Measurements from ENCODE around the gene RALBP1. TPM values are rescaled to one million over a fixed set of nuclear protein-coding genes. Genes with fewer than 3 reads are reported as not detected.
A peak's percentile ranks its signal among the peaks of the same experiment; 100 is the strongest.

Gene RALBP1
- total and polyA plus RNA-seq, 2 of the 8 experiments (the other 6 are each of a cell fraction or from before 2014, with no cell fraction given): 40.3 to 67.8 TPM

DNA sequence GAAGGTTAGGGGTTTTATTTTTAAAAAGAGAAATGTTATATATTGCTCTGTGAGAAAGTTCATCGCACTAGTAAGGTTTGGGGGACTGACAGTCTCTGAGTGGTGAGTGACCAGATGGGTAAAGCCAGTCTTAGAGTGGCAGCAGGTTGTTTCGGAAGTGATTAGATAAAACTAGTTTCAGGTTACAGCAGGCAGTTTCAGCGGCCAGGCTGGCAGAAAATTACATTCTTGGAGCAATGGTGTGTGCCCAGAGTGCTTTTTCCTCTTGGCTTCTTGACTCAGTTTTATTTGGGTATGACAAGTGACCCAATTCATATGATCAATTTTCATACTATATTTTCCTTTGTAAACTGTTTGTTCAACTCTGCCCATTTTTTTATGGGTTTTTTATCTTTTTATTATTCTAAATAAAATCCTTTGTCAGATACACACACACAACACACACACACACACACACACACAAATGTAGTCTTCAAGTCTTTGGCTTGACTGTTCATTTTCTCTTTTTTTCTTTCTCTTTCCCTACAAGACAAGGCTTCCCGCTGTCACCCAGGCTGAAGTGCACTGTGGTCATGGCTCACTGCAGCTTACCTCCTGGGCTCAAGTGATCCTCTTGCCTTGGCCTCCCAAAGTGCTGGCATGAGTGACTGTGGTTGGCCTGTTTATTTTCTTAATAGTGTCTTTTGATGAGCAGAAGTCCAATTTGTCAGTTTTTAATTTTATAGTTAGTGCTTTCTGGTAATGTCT is 30.9 kb downstream of the RALBP1 start:
- Histone ChIP-seq H3K4me2 (ENCODE audit: insufficient read depth in 1 of 2, low read depth in 2 of 2, low read length in 2 of 2) (0 out of 4 replicates have a peak overlapping the region, but pooled peaks of 1 of the 2 experiments have one; percentile 8), H2BK5ac (ENCODE audit: low read depth, low read length) (no peak overlapping the region), H3K56ac (replicated peaks; ENCODE audit: insufficient read length, low read depth, low read length) (no peak overlapping the region), H3K23me2 (ENCODE audit: low read depth, low read length) (no peaks in the 10 kb centered on the region), H3K9ac (replicated peaks in 1 of 4; ENCODE audit: extremely low read depth in 1 of 4, low read depth in 3 of 4, low read length in 3 of 4) (no peak overlapping the region), H2BK12ac (ENCODE audit: low read depth, low read length) (no peak overlapping the region), H2AFZ (ENCODE audit: low read length) (no peak overlapping the region), H3K4me3 (ENCODE audit: extremely low read depth in 1 of 4, insufficient read depth in 2 of 4, low read depth in 3 of 4, low read length in 4 of 4) (no peak overlapping the region), H3K23ac (ENCODE audit: insufficient read length) (no peak overlapping the region), H3K14ac (ENCODE audit: insufficient read length) (no peak overlapping the region), H2AK5ac (ENCODE audit: low read depth, low read length) (no peak overlapping the region), H3K4ac (replicated peaks; ENCODE audit: insufficient read length, low read depth, low read length) (no peak overlapping the region), H2BK20ac (ENCODE audit: low read length) (no peak overlapping the region), H3K27ac (ENCODE audit: low read depth, low read length) (no peak overlapping the region), H3K27me3 (replicated peaks in 1 of 4; ENCODE audit: control insufficient read depth in 3 of 4, extremely low read depth in 1 of 4, insufficient read depth in 3 of 4, low read length in 3 of 4) (no peaks in the 10 kb centered on the region), H2BK120ac (replicated peaks; ENCODE audit: low read depth, low read length) (no peak overlapping the region), H3K79me1 (ENCODE audit: low read depth, low read length) (no peaks in the 10 kb centered on the region; the same call in 1 of the 2 replicates), H4K91ac (replicated peaks; ENCODE audit: insufficient read length, low read length) (no peak overlapping the region), H4K8ac (ENCODE audit: extremely low read depth, insufficient read depth, low read length) (no peak overlapping the region), H3K4me1 (replicated peaks in 1 of 4; ENCODE audit: control insufficient read depth in 3 of 4, insufficient read depth in 4 of 4, low read length in 3 of 4) (peaks cover 0 to 2% (median 0%) of the 10 kb centered on the region in 4 experiments; a peak in 1 of 7 replicates), H4K20me1 (replicated peaks in 1 of 2; ENCODE audit: control insufficient read depth in 1 of 2, insufficient read depth in 2 of 2, low read length in 2 of 2) (peaks cover 0 to 5% of the 10 kb centered on the region in 2 experiments), H3K36me3 (ENCODE audit: control insufficient read depth in 2 of 4, insufficient read depth in 4 of 4, low read length in 3 of 4) (0 out of 8 replicates have a peak, but pooled peaks cover 0 to 4% (median 0%) of the 10 kb centered on the region in 4 experiments), H3K9me3 (ENCODE audit: insufficient read depth in 2 of 2, low read depth in 1 of 2, low read length in 1 of 2) (no peaks in the 10 kb centered on the region), H4K5ac (ENCODE audit: insufficient read length, low read depth, low read length) (no peak overlapping the region), H3K18ac (ENCODE audit: extremely low read depth, low read length) (no peak overlapping the region), H3K79me2 (ENCODE audit: control insufficient read depth in 1 of 2, insufficient read depth in 2 of 2, low read length in 2 of 2) (peaks cover 2 to 75% of the 10 kb centered on the region in 2 experiments; a peak in 3 of 4 replicates), H2BK15ac (ENCODE audit: low read length) (no peak overlapping the region)
- DNase-seq (ENCODE audit: low read depth in 1 of 2, low spot score in 2 of 2) (no peak), FAIRE-seq (no peak)
- POLR2A ChIA-PET (ENCODE audit: partially characterized antibody): interaction anchor here (0.6 kb wide), 1 partner anchor 30 kb away, joined by 3 read pairs; no protein-coding TSS in a partner anchor
- WGBS, 2 experiments (ENCODE audit: extremely low coverage in 1 of 2, insufficient coverage in 1 of 2, insufficient read length in 1 of 2, insufficient replicate concordance in 2 of 2, low coverage in 1 of 2, low lambda C conversion rate in 2 of 2, missing lambda C conversion rate in 1 of 2): 77% methylated on average over 4 of the region's 4 CpGs; no CpG with 5 or more reads in 1 of the 2 experiments
- CTCF ChIA-PET (ENCODE audit: partially characterized antibody): interaction anchor here (1.3 to 3.3 kb wide), 2 partner anchors 10 to 15 kb away, joined by 4 to 20 read pairs; no protein-coding TSS in a partner anchor
- TF ChIP-seq SRF (IDR thresholded peaks at IDR 0.05; ENCODE audit: low read depth, low read length): no peak
- TF ChIP-seq, protein P1, sequence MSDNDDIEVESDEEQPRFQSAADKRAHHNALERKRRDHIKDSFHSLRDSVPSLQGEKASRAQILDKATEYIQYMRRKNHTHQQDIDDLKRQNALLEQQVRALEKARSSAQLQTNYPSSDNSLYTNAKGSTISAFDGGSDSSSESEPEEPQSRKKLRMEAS (IDR thresholded peaks at IDR 0.05): no peak
- no peak for TF ChIP-seq EZH2 (IDR thresholded peaks at IDR 0.05; ENCODE audit: low read depth, low read length, severe bottlenecking)
- no peak for TF ChIP-seq TCF12 (IDR thresholded peaks at IDR 0.05; ENCODE audit: low read depth, low read length)
- TF ChIP-seq POLR2AphosphoS5 (IDR thresholded peaks at IDR 0.05; ENCODE audit: low read depth, low read length): no peak
- TF ChIP-seq SP1 (IDR thresholded peaks at IDR 0.05; ENCODE audit: low read depth, low read length): no peak
- no peak for TF ChIP-seq KDM4A (IDR thresholded peaks at IDR 0.05; ENCODE audit: low read depth, low read length, severe bottlenecking)

Data from H1 (cell line).